ENCODE results near the gene FAM186B.

Gene FAM186B

DNA sequence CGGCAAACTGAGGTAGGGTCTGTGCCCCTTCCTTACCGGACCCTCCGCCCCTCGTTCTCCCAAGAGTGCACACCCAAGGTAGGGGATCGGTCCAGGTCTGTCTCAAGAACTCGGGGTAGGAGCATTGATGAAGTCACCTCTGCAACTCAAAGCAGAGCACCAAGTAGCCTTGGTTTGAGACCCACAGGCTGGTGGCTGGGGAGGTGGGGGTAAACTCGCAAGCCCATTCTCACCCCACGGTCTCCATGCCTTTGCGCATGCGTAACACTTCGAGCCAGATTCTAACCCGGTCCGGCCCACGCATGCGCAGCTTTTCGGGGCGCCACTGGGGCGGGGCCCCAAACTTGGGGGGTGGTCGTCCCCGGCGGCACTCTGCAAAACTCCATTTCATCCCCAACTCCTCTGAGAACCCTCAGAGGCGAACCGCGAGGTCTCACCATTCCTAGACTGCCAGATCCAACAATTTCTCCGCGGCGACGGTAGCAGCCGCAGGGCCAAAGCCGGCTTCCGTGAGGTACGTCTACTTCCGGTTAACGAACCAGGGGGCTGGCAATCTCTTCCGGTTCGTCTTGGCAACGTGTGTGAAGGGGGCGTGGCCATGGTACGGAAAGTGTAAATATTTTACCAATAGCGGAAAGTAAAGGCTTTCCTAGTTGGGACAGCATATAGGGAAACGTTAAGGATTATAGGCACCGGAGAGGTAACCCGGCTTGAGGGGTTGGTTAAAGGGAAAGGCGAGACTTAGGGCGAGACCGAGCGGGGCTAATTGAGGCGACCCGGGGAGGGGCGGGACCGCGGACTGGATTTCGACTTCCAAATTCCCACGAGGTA lies 37.6 kb downstream of the FAM186B start, which contains the start of gene MCRS1:
Gene MCRS1, minus strand, starts transcription at position 532 of the 831 bp plus-strand sequence. CDS start 1,411 bp downstream, outside the sequence.
- DNase-seq = peak; percentile 48 to 97 (median 86)

- DNase-seq = no peak
These were observed 38.2 kb downstream of the FAM186B start for GRCh38 chr12:49567302-49567610.

DNA sequence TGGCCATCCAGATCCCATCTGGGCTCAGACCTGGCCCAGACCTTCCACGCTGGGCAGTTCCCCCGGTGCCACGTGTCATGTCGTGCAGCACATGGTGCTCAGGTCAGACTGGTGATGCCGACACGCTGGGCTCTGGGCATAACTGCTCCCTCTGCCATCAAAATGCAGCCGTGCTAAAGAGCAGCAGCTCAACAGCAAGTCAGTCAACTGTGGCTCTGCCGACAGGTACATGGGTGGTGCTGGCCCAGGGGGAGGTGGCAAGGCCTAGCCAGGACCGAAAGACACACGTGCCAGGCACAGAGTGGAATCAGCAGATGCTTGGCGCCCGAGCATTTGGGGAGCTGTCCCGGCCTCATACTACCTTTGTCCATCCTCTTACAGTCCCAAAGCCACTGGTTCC lies 39.1 kb downstream of the FAM186B start:
- no peak for DNase-seq

- DNase-seq = no peak
These were observed 39.8 kb downstream of the FAM186B start for GRCh38 chr12:49565406-49566265.

DNA sequence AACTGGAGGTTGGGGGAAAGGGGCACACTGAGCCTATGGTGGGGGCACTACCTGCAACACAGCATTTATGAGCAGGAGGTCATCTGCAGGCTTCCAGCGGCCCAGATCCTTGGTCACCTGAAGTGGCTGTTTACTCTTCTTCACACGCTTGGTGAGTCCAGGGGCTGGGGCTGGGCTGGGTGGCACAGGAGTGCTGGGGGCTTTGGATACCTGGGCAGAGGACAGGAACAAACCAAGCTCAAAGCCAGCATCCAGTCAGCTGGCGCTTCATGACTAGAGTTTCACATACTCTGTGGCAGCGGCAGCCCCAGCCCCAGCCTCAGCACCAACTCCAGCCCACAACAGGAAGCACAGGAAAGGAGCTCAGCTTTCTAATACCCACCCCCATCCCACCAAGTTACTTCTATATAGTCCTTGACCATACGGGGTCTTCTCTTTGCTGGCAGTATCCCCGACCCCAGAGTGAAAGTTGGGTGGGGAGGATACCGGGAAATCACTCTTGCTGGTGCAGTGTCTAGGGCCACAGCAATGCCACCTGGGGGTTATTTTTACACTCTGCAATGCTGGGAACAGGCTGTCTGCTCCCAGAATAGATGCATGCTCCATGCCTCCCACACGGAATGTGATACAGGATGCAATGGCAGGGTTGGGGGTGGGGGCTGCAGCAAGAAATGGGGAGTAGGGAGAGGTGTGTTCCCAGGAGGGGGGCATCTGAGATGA lies 40.6 kb downstream of the FAM186B start:
- no peak for DNase-seq

GRCh38 chr12:49563951-49564685 lies 41.3 kb downstream of the FAM186B start:
- DNase-seq = no peak

DNA sequence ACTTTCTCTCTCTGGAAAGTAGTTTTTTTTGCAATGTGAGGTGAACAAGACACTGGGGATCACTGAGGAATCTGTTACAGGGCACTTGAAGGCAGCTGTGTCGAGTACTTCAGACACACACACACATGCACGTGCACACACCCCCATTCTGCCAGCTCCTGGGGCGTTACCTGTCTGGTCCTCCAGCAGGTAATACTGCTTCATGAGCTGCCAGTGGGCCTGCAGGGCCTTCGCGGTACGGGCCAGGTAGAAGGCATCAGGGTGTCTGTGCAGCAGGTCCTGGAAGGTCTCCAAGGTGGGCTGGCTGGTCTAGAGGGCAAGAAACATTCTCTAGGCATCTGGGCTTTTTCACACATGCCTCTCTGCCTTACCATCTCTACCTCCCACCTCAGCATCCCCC lies 42.6 kb downstream of the FAM186B start:
- no peak for DNase-seq

DNA sequence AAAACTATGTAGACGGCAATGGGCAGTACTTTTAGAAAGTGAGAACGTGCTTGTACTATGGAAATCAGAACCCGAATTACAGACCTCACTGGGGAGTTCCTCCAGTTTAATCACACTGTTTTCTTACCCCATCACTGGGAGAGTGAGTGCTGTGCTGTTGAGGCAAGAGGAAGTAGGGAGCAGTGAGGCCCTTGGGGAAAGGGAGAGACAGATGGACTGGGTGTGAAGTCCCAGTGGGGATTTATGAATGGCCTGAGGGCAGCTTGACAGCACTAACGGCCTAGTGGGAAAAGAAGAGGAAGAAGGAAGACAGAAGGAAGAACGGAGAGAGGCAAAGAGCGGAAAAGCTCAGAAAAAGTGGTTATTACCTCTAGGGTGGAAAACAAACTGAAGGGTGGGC lies 43.2 kb downstream of the FAM186B start:
- DNase-seq = no peak

DNA sequence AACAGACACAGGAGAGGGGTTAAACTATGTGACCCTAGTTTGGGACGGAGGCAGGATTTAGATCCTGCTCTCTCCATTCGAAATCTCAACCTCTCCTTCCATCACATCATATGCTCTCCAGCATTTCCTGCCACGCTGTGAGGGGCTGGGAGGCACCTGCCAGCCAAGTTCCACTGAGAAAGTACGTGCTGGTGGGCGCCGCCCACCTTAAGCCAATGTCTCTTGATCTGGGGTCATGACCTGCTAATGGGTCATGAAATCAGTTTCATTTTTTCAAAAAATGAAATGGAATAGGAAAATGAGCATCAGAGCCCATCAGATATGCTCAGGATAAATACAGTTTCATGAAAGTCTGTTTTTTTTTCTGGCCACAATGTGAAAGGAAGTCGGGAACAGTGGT lies 44.7 kb downstream of the FAM186B start:
- DNase-seq = no peak

- DNase-seq = no peak
These were observed 46.3 kb downstream of the FAM186B start for GRCh38 chr12:49559011-49559675.

GRCh38 chr12:49558526-49558925 lies 46.9 kb downstream of the FAM186B start:
- DNase-seq = no peak

GRCh38 chr12:49557917-49558215 lies 47.6 kb downstream of the FAM186B start:
- no peak for DNase-seq

DNA sequence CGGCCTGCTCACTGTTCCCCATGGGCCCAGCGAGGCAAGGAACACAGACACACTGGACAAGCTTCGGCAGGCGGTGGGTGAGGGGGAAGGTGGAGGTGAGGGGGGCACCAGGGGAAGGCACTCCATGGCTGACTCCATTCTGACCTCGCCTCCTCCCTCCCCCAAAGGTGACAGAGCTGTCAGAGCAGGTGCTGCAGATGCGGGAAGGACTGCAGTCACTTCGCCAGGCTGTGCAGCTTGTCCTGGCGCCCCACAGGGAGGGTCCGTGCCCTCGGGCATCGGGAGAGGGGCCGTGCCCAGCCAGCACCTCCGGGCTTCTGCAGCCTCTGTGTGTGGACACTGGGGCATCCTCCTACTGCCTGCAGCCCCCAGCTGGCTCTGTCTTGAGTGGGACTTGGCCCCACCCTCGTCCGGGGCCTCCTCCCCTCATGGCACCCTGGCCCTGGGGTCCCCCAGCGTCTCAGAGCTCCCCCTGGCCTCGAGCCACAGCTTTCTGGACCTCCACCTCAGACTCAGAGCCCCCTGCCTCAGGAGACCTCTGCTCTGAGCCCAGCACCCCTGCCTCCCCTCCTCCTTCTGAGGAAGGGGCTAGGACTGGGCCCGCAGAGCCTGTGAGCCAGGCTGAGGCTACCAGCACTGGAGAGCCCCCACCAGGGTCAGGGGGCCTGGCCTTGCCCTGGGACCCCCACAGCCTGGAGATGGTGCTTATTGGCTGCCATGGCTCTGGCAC lies 48.1 kb downstream of the FAM186B start:
- DNase-seq = no peak

- DNase-seq = no peak
These were observed 48.9 kb downstream of the FAM186B start for GRCh38 chr12:49556391-49557186.

DNA sequence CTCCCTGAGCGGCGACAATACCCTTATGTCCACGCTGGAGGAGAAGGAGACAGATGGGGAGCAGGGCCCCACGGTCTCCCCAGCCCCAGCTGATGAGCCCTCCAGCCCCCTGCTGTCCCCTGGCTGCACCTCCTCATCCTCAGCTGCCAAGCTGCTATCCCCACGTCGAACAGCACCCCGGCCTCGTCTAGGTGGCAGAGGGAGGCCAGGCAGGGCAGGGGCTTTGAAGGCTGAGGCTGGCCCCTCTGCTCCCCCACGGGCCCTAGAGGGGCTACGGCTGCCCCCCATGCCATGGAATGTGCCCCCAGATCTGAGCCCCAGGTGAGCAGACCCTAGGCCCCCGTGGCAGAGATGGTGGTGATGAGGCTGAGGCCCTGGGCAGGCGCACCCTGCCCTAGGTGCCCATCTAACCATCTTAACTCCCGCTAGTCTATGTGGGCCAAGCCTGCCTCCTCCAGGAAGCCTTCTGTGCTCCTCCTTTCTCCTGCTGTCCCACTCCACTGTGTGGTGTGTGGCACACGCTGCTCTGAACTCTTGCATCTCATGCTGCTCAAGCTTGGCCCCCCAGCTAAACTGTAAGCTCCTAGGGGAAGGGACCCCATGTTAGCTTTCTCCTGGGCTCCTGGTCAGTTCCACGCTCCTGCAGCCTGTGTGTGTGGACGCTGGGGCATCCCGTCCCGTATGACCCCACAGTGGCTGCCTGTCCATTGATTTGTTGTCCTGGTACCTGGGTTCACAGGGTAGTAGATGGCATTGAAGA lies 49.6 kb downstream of the FAM186B start:
- no peak for DNase-seq

DNA sequence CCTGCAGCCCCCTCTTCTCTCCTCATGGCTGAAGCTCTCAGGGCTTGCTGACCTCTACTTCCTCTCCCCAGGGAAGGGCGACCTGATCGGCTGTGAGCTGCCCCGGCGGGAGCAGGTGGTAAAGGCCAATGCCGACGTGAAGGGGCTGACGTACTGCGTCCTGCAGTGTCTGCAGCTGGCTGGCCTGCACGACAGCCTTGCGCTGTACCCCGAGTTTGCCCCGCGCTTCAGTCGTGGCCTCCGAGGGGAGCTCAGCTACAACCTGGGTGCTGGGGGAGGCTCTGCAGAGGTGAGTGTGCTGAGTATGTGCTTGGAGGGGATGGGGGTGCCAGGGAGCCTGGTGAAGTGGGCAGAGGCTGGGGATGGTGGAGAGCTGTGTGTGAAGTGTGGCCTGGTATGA lies 51.2 kb downstream of the FAM186B start:
- DNase-seq = no peak

- no peak for DNase-seq
These were observed 51.8 kb downstream of the FAM186B start for GRCh38 chr12:49553512-49554088.

GRCh38 chr12:49552899-49553298 lies 52.5 kb downstream of the FAM186B start:
- DNase-seq = no peak

- no peak for DNase-seq
These were observed 53.0 kb downstream of the FAM186B start for GRCh38 chr12:49552425-49552824.
